H1 (cell line): ENCODE results near the gene MPEG1. TPM values are rescaled to one million over a fixed set of nuclear protein-coding genes. Genes with fewer than 3 reads are reported as not detected.

Source experiments
- ATF2 ChIP-seq: IDR thresholded peaks from 2 replicates; pipeline ENCODE4 v1.6.1; 2012; ENCODE audit warnings: low read length, inconsistent platforms
- BRCA1 ChIP-seq: IDR thresholded peaks from 2 replicates; pipeline ENCODE4 v1.6.1; 2012; ENCODE audit warnings: low read depth, low read length, improper control_type of control experiment
- RAD21 ChIP-seq, 2 experiments: IDR thresholded peaks in 1 of 2; conservative IDR thresholded peaks in 1 of 2; 2 replicates each; pipeline ENCODE4 v1.6.1; 2011; ENCODE audit warnings: low read depth in 2 of 2, low read length in 2 of 2, improper control_type of control experiment in 1 of 2, inconsistent platforms in 1 of 2, mild to moderate bottlenecking in 1 of 2, moderate library complexity in 1 of 2
- RXRA ChIP-seq: IDR thresholded peaks from 2 replicates; pipeline ENCODE4 v1.6.1; 2011; ENCODE audit warnings: low read depth, mild to moderate bottlenecking, low read length, moderate library complexity; ENCODE audit not compliant: insufficient read depth
- SP2 ChIP-seq: IDR thresholded peaks from 2 replicates; pipeline ENCODE4 v1.6.1; 2012; ENCODE audit warnings: mild to moderate bottlenecking, low read length, inconsistent platforms
- TCF12 ChIP-seq: IDR thresholded peaks from 2 replicates; pipeline ENCODE4 v1.6.1; 2011; ENCODE audit warnings: low read depth, mild to moderate bottlenecking, low read length
- polyA plus RNA-seq, 7 experiments: library from polyadenylated mRNA; depleted of rRNA in 3 of 7; stranded (reverse) in 5 of 7; unstranded in 2 of 7; fragments of >200 nt in 5 of 7; fragments of 200-250 nt in 2 of 7; gene quantifications; 1 replicate in 5 of 7; 2 replicates in 1 of 7; 4 replicates in 1 of 7; pipeline versions ENCODE4 v1.2.1 to v1.2.3, GENCODE V29; 2011 to 2013; ENCODE audit warnings: missing spikeins in 2 of 7, mixed read lengths in 2 of 7
- total RNA-seq: library from RNA; stranded (reverse); fragmentation: NEBNext Ultra II Directional; extraction: Animal tissue kit (Norgen Biotek cat#: 25700); gene quantifications from 2 replicates; pipeline ENCODE4 v1.2.1, GENCODE V29; 2021
- TF ChIP-seq, protein P1 (sequence below): fragments of 300-600 bp; sonication (generic); IDR thresholded peaks from 2 replicates; pipeline ENCODE4 v1.7.1; 2012; ENCODE audit warnings: low read length, moderate library complexity, mild to moderate bottlenecking, inconsistent platforms; ENCODE audit not compliant: insufficient replicate concordance

The MPEG1 gene
- total and polyA plus RNA-seq, 2 of the 8 experiments (the other 6 are each of a cell fraction or from before 2014, with no cell fraction given): not detected

- TF ChIP-seq, protein P1, sequence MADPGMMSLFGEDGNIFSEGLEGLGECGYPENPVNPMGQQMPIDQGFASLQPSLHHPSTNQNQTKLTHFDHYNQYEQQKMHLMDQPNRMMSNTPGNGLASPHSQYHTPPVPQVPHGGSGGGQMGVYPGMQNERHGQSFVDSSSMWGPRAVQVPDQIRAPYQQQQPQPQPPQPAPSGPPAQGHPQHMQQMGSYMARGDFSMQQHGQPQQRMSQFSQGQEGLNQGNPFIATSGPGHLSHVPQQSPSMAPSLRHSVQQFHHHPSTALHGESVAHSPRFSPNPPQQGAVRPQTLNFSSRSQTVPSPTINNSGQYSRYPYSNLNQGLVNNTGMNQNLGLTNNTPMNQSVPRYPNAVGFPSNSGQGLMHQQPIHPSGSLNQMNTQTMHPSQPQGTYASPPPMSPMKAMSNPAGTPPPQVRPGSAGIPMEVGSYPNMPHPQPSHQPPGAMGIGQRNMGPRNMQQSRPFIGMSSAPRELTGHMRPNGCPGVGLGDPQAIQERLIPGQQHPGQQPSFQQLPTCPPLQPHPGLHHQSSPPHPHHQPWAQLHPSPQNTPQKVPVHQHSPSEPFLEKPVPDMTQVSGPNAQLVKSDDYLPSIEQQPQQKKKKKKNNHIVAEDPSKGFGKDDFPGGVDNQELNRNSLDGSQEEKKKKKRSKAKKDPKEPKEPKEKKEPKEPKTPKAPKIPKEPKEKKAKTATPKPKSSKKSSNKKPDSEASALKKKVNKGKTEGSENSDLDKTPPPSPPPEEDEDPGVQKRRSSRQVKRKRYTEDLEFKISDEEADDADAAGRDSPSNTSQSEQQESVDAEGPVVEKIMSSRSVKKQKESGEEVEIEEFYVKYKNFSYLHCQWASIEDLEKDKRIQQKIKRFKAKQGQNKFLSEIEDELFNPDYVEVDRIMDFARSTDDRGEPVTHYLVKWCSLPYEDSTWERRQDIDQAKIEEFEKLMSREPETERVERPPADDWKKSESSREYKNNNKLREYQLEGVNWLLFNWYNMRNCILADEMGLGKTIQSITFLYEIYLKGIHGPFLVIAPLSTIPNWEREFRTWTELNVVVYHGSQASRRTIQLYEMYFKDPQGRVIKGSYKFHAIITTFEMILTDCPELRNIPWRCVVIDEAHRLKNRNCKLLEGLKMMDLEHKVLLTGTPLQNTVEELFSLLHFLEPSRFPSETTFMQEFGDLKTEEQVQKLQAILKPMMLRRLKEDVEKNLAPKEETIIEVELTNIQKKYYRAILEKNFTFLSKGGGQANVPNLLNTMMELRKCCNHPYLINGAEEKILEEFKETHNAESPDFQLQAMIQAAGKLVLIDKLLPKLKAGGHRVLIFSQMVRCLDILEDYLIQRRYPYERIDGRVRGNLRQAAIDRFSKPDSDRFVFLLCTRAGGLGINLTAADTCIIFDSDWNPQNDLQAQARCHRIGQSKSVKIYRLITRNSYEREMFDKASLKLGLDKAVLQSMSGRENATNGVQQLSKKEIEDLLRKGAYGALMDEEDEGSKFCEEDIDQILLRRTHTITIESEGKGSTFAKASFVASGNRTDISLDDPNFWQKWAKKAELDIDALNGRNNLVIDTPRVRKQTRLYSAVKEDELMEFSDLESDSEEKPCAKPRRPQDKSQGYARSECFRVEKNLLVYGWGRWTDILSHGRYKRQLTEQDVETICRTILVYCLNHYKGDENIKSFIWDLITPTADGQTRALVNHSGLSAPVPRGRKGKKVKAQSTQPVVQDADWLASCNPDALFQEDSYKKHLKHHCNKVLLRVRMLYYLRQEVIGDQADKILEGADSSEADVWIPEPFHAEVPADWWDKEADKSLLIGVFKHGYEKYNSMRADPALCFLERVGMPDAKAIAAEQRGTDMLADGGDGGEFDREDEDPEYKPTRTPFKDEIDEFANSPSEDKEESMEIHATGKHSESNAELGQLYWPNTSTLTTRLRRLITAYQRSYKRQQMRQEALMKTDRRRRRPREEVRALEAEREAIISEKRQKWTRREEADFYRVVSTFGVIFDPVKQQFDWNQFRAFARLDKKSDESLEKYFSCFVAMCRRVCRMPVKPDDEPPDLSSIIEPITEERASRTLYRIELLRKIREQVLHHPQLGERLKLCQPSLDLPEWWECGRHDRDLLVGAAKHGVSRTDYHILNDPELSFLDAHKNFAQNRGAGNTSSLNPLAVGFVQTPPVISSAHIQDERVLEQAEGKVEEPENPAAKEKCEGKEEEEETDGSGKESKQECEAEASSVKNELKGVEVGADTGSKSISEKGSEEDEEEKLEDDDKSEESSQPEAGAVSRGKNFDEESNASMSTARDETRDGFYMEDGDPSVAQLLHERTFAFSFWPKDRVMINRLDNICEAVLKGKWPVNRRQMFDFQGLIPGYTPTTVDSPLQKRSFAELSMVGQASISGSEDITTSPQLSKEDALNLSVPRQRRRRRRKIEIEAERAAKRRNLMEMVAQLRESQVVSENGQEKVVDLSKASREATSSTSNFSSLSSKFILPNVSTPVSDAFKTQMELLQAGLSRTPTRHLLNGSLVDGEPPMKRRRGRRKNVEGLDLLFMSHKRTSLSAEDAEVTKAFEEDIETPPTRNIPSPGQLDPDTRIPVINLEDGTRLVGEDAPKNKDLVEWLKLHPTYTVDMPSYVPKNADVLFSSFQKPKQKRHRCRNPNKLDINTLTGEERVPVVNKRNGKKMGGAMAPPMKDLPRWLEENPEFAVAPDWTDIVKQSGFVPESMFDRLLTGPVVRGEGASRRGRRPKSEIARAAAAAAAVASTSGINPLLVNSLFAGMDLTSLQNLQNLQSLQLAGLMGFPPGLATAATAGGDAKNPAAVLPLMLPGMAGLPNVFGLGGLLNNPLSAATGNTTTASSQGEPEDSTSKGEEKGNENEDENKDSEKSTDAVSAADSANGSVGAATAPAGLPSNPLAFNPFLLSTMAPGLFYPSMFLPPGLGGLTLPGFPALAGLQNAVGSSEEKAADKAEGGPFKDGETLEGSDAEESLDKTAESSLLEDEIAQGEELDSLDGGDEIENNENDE: no peak
- TF ChIP-seq ATF2: no peak
- TF ChIP-seq RXRA: no peak
- TF ChIP-seq SP2: no peak
- no peak for TF ChIP-seq TCF12
- no peak for TF ChIP-seq BRCA1
- no peak for TF ChIP-seq RAD21 (IDR thresholded peaks at IDR 0.05 in 1 of 2, conservative IDR thresholded peaks at IDR 0.05 in 1 of 2; ENCODE audit: low read depth in 2 of 2, low read length in 2 of 2)
Measured at GRCh38 chr11:59191095-59191494, 21.6 kb downstream of the MPEG1 start (continued).
